BE2C (cell line): ENCODE results near the gene RPS23.

Experiments used
- DNase-seq: peaks from one replicate; pipeline ENCODE4 v3.0.0-alpha.2; 2020
- H3K27me3 ChIP-seq: fragments of 250-450 bp; sonication (Bioruptor Pico); 2 replicates; pipeline ENCODE4 v1.5.1; 2020; ENCODE audit warnings: mild to moderate bottlenecking
- H3K36me3 ChIP-seq: fragments of 250-450 bp; sonication (Bioruptor Pico); 2 replicates; pipeline ENCODE4 v1.5.1; 2020; ENCODE audit warnings: mild to moderate bottlenecking
- H3K4me1 ChIP-seq: fragments of 250-450 bp; sonication (Bioruptor Pico); 2 replicates; pipeline ENCODE4 v1.5.1; 2020
- H3K4me3 ChIP-seq: 2 replicates; pipeline ENCODE4 v1.5.1; 2011; ENCODE audit warnings: low read depth, low read length
- H3K9me3 ChIP-seq: fragments of 250-450 bp; sonication (Bioruptor Pico); 2 replicates; pipeline ENCODE4 v1.5.1; 2020
- TF ChIP-seq, protein P1 (sequence below): IDR thresholded peaks from 2 replicates; pipeline ENCODE4 v1.5.1; 2012; ENCODE audit warnings: mild to moderate bottlenecking, low read depth, low read length

Gene RPS23

DNA sequence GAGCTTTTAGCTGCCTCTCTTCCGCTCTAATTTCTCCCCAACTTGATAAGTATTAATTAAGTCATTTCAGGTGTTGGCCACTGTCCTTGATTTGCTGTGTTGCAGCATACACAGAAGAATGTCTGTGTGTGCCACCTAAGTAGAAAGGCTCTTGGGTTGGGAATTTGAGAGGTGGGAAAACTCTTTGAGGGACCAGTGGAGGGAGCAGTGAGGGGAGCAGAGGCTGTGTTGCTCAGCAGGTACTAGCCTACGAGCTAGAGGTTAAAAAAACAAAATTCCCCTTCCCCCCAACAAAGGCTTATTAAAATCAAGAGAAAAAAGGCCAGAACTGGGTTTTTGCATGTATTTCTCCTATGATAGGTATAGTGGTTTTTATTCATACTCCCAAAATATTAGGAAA lies 20.9 kb downstream of the RPS23 start:
- TF ChIP-seq, protein P1, sequence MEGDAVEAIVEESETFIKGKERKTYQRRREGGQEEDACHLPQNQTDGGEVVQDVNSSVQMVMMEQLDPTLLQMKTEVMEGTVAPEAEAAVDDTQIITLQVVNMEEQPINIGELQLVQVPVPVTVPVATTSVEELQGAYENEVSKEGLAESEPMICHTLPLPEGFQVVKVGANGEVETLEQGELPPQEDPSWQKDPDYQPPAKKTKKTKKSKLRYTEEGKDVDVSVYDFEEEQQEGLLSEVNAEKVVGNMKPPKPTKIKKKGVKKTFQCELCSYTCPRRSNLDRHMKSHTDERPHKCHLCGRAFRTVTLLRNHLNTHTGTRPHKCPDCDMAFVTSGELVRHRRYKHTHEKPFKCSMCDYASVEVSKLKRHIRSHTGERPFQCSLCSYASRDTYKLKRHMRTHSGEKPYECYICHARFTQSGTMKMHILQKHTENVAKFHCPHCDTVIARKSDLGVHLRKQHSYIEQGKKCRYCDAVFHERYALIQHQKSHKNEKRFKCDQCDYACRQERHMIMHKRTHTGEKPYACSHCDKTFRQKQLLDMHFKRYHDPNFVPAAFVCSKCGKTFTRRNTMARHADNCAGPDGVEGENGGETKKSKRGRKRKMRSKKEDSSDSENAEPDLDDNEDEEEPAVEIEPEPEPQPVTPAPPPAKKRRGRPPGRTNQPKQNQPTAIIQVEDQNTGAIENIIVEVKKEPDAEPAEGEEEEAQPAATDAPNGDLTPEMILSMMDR: no peak
- no peaks in the 10 kb centered on the region for H3K36me3 ChIP-seq

GRCh38 chr5:82255844-82256243 lies 22.3 kb downstream of the RPS23 start:
- H3K9me3 ChIP-seq: no peaks in the 10 kb centered on the region
- DNase-seq: no peak

More for the DNA sequence above, 20.9 kb downstream of the RPS23 start:
- no peaks in the 10 kb centered on the region for H3K4me1 ChIP-seq
- no peak overlapping the region for H3K4me3 ChIP-seq
- no peak for DNase-seq
- H3K27me3 ChIP-seq: no peaks in the 10 kb centered on the region
- no peaks in the 10 kb centered on the region for H3K9me3 ChIP-seq

GRCh38 chr5:82252744-82253143 lies 25.4 kb downstream of the RPS23 start:
- Histone ChIP-seq H3K4me3 (no peak overlapping the region), H3K4me1 (no peaks in the 10 kb centered on the region; the same call in 1 of the 2 replicates), H3K27me3 (no peaks in the 10 kb centered on the region), H3K9me3 (no peaks in the 10 kb centered on the region), H3K36me3 (no peaks in the 10 kb centered on the region)
- TF ChIP-seq, protein P1: no peak
- DNase-seq: no peak

More at GRCh38 chr5:82255844-82256243, 22.3 kb downstream of the RPS23 start:
- H3K4me1 ChIP-seq: no peaks in the 10 kb centered on the region
- H3K27me3 ChIP-seq: no peaks in the 10 kb centered on the region
- H3K4me3 ChIP-seq: no peak overlapping the region
- H3K36me3 ChIP-seq: no peaks in the 10 kb centered on the region
- TF ChIP-seq, protein P1: no peak

DNA sequence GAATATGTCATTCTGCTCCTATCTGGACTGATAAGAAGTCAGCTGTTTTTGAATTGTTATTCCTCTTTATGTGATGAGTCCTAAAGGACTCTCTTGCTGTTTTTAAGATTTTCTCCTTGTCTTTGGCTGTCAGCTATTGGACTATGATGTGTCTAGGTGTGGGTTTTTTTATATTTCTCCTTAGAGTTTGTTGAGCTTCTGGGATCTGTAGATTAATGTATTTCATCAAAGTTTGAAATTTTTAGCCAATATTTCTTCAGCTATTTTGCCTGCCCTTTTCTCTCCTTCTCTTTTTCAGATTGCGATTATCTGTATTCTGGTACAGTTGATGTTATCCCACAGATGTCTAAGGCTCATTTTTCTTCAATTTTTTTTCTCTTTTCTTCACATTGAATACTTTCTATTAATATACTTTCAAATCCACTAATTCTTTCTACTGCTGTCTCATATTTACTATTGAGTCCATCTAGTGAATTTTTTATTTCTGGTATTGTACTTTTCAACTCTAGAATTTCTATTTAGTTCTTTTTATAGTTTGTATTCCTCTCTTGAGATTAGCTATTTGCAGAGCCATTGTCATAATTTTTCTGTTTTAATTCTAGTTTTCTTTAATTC lies 31.1 kb downstream of the RPS23 start:
- no peak for DNase-seq
- Histone ChIP-seq H3K27me3 (no peaks in the 10 kb centered on the region), H3K36me3 (no peaks in the 10 kb centered on the region), H3K4me3 (no peak overlapping the region), H3K9me3 (no peaks in the 10 kb centered on the region), H3K4me1 (no peaks in the 10 kb centered on the region; the same call in 1 of the 2 replicates)
- TF ChIP-seq, protein P1: no peak

DNA sequence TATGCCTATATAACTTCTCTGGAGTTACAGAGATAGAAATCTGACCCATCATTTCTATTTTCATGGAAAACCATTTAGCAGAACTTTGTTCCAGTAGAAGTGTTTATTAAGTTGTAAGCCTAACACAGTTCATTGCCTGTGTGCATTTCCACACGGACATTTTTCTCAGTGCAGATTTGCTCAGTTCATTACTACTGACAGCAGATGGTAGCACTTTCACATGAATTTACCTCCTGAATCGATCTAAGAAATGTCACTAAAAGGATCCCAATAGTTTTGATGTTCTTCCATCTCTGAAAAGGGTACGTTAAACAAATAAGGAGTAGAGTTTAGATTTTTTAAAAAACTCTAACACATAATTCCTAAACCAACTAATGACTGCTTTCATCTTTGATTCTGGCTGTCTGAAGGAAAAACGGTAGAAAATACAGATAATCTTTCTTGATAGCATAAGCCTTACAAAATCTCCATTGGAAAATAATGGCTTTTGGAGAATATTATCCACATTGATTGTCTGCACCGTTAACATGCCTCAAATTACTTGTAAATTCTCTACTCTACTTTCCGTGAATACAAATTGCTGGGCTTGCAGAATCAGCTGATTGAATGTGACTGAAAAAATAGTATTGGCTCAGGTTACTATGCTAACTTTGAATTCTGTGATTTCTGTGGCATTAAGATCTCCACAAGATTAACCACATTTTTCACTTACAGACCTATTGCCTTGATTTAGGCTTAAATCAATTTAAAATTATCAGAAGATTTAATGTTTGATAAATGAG lies 33.1 kb downstream of the RPS23 start:
- no peak for DNase-seq
- no peak overlapping the region for H3K4me3 ChIP-seq
- TF ChIP-seq, protein P1: no peak
- no peaks in the 10 kb centered on the region for H3K27me3 ChIP-seq
- H3K36me3 ChIP-seq: no peaks in the 10 kb centered on the region
- H3K4me1 ChIP-seq: no peaks in the 10 kb centered on the region; the same call in 1 of the 2 replicates
- H3K9me3 ChIP-seq: no peaks in the 10 kb centered on the region

GRCh38 chr5:82244151-82244550 lies 34.0 kb downstream of the RPS23 start:
- no peaks in the 10 kb centered on the region for H3K27me3 ChIP-seq
- TF ChIP-seq, protein P1: no peak

More at GRCh38 chr5:82244151-82244550, 34.0 kb downstream of the RPS23 start:
- H3K9me3 ChIP-seq: no peaks in the 10 kb centered on the region
- H3K4me3 ChIP-seq: no peak overlapping the region
- no peak for DNase-seq
- no peaks in the 10 kb centered on the region; the same call in 1 of the 2 replicates for H3K4me1 ChIP-seq
- no peaks in the 10 kb centered on the region for H3K36me3 ChIP-seq
